PC-3 (cell line): ENCODE data around the gene SULT1C3.

Experiments used
- EZH2phosphoT487 ChIP-seq: fragments of 300-600 bp; sonication (generic); IDR thresholded peaks from 2 replicates; pipeline ENCODE4 v1.6.1; 2018; ENCODE audit warnings: mild to moderate bottlenecking, antibody characterized with exemption, low read length, borderline replicate concordance
- TF ChIP-seq, protein P1 (sequence below): fragments of 300-600 bp; sonication (generic); conservative IDR thresholded peaks from 2 replicates; pipeline ENCODE4 v1.5.1; 2017; ENCODE audit warnings: antibody characterized with exemption, low read depth, mild to moderate bottlenecking, low read length

DNA sequence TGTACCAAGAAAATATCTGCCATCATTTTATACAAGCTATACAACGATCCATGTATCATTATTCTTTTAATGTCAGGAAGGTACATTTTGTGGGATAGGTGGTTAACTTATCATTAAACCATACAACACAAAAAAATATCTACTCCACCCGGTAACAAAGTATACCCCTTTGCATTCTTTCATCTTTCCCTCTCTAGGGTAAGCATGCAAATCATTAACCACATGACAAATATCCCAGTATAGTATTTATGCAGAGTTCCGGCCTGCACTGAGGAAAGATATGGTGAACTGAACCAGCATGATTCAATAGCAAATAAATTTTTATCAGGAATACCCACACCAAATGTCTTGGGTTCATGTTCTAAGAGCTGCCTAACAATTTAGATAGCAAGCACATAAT, 26.4 kb downstream of the SULT1C3 start:
- TF ChIP-seq, protein P1, sequence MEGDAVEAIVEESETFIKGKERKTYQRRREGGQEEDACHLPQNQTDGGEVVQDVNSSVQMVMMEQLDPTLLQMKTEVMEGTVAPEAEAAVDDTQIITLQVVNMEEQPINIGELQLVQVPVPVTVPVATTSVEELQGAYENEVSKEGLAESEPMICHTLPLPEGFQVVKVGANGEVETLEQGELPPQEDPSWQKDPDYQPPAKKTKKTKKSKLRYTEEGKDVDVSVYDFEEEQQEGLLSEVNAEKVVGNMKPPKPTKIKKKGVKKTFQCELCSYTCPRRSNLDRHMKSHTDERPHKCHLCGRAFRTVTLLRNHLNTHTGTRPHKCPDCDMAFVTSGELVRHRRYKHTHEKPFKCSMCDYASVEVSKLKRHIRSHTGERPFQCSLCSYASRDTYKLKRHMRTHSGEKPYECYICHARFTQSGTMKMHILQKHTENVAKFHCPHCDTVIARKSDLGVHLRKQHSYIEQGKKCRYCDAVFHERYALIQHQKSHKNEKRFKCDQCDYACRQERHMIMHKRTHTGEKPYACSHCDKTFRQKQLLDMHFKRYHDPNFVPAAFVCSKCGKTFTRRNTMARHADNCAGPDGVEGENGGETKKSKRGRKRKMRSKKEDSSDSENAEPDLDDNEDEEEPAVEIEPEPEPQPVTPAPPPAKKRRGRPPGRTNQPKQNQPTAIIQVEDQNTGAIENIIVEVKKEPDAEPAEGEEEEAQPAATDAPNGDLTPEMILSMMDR = no peak
- TF ChIP-seq EZH2phosphoT487 = no peak
